NCI-H146 treated with DMSO at 0.1 percent for 48 hours (cell line): ENCODE data around the gene ATP10A.
"Not testable (repeated sequence)": the region's sequence is repeated elsewhere in the genome, so short reads cannot be mapped to it uniquely, and the experiment has no call there.

ENCODE experiments used
- DNase-seq: peaks from one replicate; lab custom pipeline; 2025; ENCODE audit not compliant: unreplicated experiment; lab: John Stamatoyannopoulos, UW

The ATP10A gene

GRCh38 chr15:25859838-25860645 lies 3.1 kb downstream of the ATP10A start:
- DNase-seq, result no peak

- no peak for DNase-seq
Observed at GRCh38 chr15:25858952-25859760, 4.0 kb downstream of the ATP10A start.

- not testable (repeated sequence) for DNase-seq
Observed at GRCh38 chr15:25856059-25856458, 7.1 kb downstream of the ATP10A start.

- DNase-seq, result no peak
Observed at GRCh38 chr15:25852661-25853524, 10.2 kb downstream of the ATP10A start.

- no peak for DNase-seq
Observed at GRCh38 chr15:25852027-25852426, 11.1 kb downstream of the ATP10A start.

GRCh38 chr15:25850154-25851111 lies 12.7 kb downstream of the ATP10A start:
- no peak for DNase-seq

GRCh38 chr15:25849157-25849921 lies 13.8 kb downstream of the ATP10A start:
- no peak for DNase-seq

GRCh38 chr15:25848784-25849156 lies 14.4 kb downstream of the ATP10A start:
- no peak for DNase-seq

GRCh38 chr15:25848325-25848724 lies 14.8 kb downstream of the ATP10A start:
- no peak for DNase-seq

- no peak for DNase-seq
Observed at GRCh38 chr15:25847051-25847450, 16.1 kb downstream of the ATP10A start.

- DNase-seq, result no peak
Observed at GRCh38 chr15:25846377-25846776, 16.8 kb downstream of the ATP10A start.

- no peak for DNase-seq
Observed at GRCh38 chr15:25844981-25845680, 18.0 kb downstream of the ATP10A start.

GRCh38 chr15:25844542-25844941 lies 18.6 kb downstream of the ATP10A start:
- no peak for DNase-seq

- DNase-seq, result no peak
Observed at GRCh38 chr15:25844076-25844475, 19.1 kb downstream of the ATP10A start.

GRCh38 chr15:25839638-25840156 lies 23.4 kb downstream of the ATP10A start:
- no peak for DNase-seq

GRCh38 chr15:25838871-25839195 lies 24.3 kb downstream of the ATP10A start:
- DNase-seq, result no peak

GRCh38 chr15:25838191-25838870 lies 24.8 kb downstream of the ATP10A start:
- DNase-seq, result no peak

GRCh38 chr15:25832158-25832557 lies 31.0 kb downstream of the ATP10A start:
- no peak for DNase-seq
